Measurements from ENCODE around the gene THAP8.

The THAP8 gene, protein sequence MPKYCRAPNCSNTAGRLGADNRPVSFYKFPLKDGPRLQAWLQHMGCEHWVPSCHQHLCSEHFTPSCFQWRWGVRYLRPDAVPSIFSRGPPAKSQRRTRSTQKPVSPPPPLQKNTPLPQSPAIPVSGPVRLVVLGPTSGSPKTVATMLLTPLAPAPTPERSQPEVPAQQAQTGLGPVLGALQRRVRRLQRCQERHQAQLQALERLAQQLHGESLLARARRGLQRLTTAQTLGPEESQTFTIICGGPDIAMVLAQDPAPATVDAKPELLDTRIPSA

DNA sequence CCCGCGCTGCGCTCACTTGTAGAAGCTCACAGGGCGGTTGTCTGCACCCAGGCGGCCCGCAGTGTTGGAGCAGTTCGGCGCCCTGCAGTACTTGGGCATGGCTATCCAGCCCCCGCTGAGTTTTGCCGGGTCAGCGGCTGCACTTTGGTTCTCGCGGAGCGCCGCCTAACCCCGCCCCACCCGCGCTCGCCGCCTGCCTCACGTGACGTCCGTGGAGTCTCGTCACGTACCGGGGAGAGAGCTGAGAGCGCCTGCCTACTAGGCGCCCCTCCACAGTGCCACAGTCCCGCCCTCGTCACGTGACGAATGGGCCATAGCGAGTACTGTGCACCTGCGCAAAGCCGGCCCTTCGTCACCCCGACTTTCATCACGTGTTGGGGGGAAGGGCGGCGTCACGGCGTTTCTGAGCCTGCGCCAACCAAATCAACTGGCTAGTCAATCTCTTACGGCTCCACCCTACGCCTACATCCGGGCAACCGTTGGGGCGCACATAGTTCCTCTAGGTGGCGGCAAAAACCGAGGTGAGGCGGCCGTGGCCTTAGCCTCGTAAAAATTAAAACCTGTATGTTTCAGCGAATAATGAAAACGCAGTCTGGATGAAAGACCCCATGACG lies at the start of gene THAP8:
Gene THAP8 (minus strand): TSS at position 167 of the 614 bp plus-strand sequence. CDS start 68 bp downstream, at position 99.
- DNase-seq (ENCODE audit: low read depth) = peak; percentile 100

DNA sequence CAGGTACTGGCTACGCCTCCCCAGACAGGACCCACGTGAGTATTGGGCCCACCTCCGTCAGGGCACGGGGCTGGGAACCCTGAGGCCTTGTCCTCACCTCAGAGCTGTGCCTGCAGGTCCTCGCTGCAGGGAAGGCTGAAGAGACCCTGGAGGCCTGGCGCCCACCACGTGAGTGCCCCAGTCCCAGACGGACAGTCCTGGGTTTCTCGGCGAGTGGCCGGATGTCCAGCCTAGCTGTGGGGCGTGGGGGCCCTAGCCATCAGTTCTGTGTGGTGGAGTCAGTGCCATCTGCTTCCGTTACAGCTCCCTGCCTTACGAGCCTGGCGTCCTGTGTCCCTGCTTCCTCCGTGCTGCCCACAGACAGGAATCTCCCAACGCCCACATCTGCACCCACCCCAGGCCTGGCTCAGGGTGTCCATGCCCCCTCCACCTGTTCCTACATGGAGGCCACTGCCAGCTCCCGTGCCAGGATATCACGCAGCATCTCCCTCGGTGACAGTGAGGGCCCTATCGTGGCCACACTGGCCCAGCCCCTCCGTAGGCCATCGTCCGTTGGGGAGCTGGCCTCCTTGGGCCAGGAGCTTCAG lies 49.0 kb upstream of the THAP8 start:
- no peak for DNase-seq (ENCODE audit: low read depth)

DNA sequence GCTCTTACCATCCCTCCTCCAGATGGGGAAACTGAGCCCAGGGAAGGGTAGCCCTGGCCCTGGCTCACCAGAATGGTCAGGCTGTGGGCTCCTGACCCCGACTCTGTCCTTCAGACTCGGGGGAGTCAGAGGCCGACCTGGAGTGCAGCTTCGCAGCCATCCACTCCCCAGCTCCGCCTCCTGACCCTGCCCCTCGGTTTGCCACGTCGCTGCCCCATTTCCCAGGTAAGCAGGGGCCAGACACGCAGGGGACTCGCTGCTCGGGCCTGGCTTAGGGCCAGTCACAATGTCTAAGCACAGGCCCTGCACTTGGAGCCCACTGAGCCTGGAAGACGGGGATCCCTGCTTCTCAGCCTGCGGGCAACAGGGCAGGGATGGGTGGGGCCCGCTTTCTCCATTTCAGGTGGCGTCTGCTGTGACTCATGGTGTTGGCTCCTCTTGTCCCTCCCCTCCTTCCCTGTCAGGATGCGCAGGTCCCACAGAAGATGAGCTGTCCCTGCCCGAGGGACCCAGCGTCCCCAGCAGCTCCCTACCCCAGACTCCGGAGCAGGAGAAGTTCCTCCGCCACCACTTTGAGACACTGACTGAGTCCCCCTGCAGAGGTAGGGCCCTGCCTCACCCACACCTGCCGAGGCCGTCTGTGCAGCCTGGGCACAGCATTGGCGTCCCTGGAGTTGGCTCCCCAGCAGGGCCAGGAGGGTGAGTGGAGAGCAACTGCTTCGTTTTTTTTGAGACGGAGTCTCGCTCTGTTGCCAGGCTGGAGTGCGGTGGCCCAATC lies 47.7 kb upstream of the THAP8 start:
- no peak for DNase-seq (ENCODE audit: low read depth)

DNA sequence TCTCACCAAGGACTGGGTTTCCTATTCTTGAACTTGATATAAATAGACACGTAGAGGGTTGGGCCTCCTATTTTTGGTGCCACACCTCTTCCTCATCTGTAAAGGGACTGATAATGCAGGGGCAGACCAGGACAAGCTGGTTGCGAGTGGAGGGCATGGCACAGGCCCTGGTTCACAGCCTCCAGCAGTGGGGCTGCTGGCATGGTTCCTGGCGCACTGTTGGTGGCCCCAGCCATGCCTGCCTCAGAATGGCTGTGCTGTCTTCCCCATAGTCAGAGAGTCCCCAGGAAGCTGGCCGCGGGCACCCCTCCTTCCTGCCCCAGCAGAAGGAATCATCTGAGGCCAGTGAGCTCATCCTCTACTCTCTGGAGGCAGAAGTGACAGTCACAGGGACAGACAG lies 46.4 kb upstream of the THAP8 start:
- DNase-seq (ENCODE audit: low read depth) = no peak

DNA sequence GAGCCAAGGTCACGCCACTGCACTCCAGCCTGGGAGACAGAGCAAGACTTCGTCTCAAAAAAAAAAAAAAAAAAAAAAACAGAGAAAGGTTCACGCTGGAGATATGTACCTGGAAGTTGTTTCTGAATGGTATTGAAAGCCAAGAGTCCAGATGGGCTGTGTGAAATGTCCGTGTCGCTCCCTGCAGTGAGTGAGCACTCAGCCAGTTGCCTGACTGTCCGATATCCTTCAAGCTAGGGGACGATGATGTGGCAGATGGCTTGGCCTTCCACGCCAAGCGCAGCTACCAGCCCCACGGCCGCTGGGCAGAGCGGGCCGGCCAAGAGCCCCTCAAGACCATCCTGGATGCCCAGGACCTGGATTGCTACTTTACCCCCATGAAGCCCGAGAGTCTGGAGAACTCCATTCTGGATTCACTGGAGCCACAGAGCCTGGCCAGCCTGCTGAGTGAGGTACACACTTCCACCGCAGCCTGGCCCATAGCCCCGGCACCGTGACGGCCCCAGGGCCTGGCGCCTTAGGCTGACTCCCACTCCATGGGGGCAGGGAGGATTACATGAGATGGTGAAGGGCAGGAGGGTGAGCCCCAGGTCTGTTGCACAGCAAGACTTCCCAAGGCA lies 45.2 kb upstream of the THAP8 start:
- DNase-seq (ENCODE audit: low read depth) = no peak

DNA sequence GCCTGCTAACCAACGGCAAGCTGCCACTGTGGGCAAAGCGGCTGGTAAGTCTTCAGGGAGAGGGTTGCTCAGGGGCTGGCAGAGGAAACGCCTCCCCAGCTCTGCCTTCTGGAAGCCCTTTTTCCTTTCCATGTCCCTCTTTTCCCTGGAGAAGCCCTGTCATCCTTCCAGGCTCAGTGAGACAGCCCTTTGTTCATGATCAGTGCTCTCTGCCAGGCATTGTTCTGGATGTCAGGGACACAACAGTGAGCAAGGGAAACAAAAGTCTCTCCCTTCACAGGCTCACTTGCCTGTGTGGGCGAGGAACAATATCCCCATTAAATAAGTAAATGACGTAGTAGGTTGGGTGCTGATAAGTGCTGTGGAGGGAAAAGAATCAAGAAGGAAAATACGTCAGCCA lies 43.0 kb upstream of the THAP8 start:
- no peak for DNase-seq (ENCODE audit: low read depth)

DNA sequence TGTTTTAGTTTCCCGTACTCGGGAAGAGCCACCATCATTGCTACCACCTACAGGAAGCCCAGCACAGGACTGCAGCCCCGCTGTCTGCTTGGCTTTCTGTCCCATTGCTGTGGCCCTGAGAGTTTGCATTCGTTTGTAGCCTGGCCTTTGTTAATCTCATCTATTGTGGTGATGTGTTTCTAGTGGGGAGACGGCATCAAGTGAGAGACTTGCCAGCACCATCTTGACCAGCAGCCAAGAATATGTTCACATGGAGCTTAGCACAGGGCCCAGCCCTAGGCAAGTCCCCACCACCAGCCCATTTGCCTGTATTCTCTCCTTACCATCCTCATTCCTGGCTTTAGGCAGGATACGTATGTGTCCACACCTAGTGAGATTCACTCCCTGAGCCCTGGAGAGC lies 39.6 kb upstream of the THAP8 start:
- DNase-seq (ENCODE audit: low read depth) = no peak

DNA sequence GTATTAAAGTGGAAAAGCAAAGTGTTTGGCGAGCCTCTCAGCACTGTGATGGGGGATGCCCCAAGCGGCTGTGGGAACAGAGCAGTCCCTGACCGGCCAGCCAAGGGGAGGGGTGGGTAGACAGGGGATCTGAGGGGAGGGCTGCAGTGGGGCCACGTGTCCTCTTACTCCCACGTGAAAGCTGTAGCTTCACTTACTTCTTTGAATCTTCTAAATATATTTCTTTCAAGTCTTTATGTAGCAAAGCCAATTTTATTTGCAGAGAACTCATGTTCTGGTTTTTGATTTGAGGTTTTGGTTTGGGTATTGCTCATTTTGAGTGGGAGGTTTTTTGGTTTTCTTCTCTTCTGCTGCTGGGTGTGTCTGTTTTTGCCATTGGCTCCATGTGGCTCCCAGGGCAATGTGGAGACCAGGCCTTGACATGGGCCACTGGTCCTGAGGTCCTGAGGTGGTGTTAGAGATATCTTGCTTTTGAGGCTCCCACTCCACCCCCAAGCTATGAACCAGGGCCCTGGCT lies 39.1 kb upstream of the THAP8 start:
- DNase-seq (ENCODE audit: low read depth) = no peak

DNA sequence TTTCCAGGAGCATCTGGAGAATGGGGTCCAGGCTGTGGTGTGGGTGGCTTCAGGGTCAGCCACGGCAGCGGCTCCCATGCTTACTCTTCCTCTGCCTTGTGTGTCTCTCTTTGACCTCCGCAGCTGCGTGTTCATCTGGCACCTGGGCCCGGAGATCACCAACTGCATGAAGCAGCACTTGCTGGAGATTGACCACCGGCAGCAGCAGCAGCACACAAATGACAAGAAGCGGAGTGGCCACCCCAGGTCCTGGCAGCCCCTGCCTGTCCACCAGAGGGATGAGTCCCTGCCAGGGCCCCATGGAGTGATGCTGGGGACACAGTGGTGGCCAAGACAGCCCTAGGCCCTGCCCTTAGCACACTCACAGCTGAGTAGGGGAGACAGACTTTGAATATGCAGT lies 38.5 kb upstream of the THAP8 start:
- no peak for DNase-seq (ENCODE audit: low read depth)

DNA sequence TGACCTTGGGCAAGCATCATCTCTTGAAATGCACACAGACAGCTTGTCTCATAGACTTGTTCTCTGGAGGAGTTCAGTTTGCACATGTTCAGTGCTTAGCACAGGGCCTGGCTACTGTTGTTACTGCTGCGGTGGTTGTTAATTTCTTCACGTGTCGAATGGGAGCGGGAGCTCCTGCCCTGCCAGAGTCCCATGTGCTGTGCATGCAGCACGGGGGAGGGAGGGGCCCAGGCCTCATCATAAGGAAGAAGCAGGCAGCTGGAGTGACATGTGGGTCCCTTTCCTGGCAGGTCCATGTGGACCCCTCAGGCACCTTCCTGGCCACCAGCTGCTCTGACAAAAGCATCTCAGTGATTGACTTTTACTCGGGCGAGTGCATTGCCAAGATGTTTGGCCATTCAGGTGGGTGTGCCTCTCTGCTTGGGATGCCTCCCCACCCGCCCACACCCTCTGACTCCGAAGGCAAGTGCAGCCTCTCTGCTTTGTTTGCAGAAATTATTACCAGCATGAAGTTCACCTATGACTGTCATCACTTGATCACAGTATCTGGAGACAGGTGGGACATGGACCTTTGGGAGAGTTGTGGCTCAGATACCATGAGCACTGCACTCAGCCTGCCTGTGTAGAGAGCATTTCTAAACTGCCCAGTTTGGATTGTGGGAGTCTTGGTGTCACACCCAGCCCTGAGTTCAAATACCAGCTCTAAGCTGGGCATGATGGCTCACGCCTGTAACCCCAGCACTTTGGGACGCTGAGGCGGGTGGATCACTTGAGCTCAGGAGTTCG lies 37.0 kb upstream of the THAP8 start:
- DNase-seq (ENCODE audit: low read depth) = no peak

DNA sequence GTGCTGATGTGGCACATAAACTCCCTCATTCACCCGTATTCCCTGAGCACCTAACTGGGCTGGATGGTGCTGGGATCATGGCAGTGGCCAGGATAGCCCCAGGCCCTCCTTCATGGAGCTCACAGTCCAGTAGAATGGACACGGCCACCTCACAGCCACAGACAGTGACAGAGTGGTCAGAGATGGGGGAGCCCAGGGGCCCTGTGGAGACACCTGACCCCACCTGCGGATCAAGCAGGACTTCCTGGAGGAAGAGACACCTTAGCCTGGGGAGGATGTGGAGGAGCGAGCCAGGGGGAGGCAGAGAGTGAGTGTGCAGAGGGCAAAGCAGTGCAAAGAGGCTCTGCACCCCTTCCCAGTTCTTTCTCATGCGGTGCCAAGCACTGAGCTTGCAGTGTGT lies 35.8 kb upstream of the THAP8 start:
- DNase-seq (ENCODE audit: low read depth) = no peak

DNA sequence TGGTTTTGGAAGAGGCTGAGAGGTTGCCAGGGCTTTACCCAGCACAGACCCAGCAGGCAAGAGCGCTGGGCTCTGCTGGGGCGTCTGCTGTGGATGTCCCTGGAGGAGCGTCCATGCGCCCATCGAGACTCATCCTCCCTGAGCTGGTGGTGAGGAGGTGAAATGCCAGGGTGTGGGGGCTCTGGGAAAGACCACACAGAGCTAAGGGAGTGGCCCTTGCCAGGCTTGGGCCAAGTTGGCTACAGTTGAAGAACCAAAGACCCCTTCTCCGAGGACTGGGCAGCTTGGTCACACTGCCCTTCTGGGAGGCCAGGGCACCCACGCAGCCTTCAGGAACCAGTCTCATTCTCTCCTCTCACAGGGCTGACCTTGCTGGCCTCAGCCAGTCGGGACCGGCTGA lies 32.2 kb upstream of the THAP8 start:
- no peak for DNase-seq (ENCODE audit: low read depth)

DNA sequence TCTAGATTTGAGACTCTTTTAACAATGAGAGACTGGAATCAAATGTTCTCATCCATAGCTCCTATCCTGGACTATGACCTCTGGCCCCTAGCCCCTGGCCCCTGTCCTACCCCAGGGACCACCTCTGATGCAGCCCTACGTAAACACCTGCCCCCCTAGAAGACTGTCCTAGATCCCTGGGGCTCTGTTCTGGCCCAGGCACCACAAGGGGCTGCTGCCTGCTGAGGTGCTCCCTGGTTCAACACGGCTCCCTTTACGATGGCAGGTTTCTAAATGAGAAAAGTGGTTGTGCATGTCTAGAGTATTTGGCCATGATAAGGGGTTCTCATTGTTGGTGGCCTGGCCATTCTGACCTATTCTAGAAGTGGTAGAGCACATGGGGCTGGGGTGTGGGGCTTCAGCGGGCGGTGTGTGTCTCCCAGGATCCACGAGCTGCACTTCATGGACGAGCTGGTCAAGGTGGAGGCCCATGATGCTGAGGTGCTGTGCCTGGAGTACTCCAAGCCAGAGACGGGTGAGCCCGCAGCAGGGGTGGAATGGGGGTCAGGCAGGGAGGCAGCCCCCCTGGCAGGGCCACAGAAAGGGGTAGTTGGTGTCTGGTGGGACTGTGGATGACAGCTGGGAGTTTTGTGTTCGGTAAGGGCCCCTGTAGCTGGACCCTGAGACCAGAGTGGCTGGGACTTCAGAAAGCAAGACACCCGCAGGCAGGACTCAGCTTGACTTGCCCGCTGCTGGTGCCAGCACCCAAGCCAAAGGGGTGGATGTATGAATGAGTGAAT lies 30.3 kb upstream of the THAP8 start:
- DNase-seq (ENCODE audit: low read depth) = no peak

DNA sequence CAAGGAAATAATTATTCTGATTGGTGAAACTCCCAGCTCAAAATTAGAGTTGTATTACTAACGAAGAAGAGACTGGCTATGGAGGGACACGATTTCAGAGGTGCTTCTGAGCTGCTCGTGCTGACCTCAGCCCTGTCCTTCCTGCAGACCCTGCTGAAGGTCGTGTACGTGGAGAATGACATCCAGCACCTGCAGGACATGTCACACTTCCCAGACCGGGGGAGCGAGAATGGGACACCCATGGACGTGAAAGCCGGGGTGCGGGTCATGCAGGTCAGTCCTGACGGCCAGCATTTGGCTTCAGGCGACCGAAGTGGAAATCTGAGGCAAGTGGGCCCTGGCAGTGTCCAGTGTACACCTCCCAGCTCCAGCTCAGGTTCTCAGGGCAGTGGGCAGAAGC lies 28.8 kb upstream of the THAP8 start:
- DNase-seq (ENCODE audit: low read depth) = no peak

DNA sequence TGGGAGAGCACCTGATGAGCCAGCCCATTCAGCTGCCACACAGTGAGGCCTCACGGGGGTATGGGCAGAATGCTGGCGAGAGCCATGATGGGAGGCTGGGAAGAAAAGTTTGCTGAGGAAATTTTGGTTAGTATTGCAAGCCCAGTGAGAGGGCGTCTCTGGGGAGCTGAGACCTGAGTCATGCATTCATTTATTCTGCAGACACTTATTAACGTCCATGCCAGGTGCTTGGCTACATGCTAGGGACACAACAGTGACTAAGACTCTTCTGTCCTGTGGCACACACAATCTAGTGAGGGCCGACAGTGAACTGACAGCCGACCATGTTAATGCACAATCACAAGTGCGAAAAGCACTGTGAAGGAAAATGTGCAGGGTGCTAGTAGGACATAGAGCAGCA lies 27.8 kb upstream of the THAP8 start:
- DNase-seq (ENCODE audit: low read depth) = no peak

DNA sequence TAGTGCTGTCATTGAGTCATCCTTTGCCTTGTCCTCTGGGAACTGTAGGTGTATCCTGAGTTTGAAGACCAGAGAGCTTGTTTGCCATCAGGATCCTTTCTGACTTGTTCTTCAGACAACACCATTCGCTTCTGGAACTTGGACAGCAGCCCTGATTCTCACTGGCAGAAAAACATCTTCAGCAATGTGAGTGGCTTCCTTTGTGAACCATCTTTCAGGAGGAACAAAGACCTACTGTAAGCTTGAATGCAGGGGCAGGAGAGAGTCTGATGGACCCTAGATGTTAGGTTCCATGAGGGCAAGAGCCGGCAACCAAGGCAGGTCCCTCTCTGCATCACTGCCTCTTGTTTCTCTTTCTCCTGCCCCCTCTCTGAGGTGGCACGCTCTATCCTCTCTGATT lies 27.3 kb upstream of the THAP8 start:
- DNase-seq (ENCODE audit: low read depth) = no peak

DNA sequence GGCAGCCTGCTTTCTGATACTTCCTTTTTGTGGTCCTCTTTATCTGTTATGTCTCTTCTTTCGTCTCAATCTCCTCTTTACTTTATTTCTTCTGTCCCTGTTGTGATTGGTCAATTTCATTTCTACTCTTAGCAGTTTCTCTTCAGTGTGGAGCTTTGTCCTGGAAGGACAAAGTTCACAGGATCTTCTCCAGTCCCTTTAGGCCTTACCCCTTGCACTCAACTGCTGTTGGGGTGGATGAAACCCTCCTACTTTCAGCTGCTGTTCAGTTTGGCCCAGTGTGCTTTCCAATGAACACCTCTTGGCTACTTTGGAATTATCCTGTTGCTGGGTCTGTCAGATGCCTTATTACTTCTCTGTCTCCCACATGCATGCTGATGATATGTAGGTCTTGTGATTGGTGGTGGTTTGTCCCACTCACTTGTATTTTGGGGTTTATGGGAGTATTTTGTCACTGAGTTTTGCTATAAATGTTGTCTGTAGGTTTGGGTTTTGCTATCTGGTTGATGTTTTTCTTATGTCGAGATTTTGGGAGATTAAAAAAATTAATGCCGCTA lies 25.4 kb upstream of the THAP8 start:
- DNase-seq (ENCODE audit: low read depth) = no peak

DNA sequence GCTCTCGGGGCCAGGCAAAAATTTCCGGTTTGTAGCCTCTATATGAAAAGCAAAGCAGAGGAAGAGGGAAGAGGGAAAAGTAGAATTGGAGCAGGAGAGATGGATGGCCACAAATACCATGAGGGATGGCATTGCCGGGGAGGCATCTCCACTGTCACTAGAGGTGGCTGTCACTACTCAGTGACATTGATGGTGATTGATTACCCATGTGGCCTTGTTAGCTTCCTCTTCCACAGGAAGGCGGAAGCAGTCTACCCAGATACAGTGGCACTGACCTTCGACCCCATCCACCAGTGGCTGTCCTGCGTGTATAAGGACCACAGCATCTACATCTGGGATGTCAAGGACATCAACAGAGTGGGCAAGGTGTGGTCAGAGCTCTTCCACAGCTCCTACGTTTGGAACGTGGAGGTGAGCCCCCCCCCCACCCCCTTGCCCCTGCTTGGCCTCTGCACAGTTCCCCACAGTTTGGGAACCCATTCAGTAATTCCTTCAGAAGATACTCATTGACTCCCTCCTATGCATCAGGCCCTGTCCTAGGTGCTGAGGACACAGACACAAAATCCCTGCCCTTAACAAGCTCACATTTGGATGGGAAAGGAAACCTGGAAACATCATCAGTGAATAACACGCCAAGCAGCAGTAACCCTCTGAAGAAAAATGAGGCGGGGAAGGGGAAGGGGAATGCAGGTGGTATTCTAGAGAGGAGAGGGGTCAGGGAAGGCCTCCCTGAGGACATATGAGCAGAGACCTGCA lies 19.2 kb upstream of the THAP8 start:
- DNase-seq (ENCODE audit: low read depth) = no peak

DNA sequence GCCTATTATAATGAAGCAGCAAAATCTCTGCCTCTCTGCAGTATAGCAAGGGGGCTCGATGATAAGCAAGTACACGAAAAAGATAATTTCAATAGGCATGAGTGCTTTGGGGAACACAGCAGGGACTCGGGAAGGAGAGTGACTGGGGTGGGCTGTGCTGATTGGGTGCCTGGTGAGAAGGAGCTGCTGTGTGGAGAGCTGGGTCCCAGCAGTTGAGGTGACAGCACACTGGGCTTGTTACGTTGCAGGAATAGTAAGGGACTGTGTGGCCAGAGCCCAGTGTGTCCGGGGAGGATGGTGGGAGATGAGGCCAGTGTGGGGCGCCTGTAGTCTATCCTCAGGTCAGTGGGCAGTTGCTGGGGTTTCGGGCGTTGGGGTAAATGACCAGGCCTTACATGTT lies 18.0 kb upstream of the THAP8 start:
- no peak for DNase-seq (ENCODE audit: low read depth)

All from HS-27A (cell line).